ENCODE data around the gene UBE3C.
A peak's percentile ranks its signal among the peaks of the same experiment; 100 is the strongest.

Gene UBE3C

DNA sequence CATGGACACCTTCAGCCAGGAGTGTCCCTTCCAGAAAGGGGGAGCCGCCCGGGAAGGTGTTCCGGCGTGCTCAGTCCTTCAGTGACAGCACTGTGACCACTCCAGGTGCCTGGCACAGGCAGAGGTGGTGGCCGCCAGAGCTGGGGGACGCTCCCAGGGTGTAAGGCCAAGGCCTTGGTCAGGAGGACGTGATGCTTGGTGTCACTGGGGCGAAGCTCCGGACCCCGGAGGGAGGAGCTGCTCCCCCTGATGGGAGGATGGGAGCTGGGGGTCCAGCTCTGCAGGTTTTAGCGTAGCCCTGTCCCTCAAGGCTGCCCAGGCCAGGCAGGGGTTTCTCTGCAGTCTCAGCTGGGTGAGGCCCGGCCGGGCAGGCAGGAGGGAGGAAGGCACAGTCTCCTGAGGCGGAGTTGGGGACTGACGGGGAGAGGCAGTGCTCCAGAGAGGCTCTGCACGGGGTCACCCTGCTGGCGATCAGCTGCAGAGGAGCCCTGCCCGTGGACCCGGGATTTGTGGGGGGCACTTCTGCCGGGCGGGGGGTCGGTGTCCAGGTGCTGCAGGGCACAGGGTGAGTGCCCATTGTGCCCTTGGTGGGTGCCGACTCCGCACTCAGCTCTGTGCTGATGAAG lies 141.6 kb downstream of the UBE3C start:
- intact Hi-C loops (cut with DNase I) = no loop called here
- DNase-seq = peak in 1 of 10 donors; percentile 84

GRCh38 chr7:157281221-157281998 lies 142.7 kb downstream of the UBE3C start:
- intact Hi-C loops (cut with DNase I) = no loop called here
- peak in 1 of 10 donors; percentile 71 for DNase-seq

DNA sequence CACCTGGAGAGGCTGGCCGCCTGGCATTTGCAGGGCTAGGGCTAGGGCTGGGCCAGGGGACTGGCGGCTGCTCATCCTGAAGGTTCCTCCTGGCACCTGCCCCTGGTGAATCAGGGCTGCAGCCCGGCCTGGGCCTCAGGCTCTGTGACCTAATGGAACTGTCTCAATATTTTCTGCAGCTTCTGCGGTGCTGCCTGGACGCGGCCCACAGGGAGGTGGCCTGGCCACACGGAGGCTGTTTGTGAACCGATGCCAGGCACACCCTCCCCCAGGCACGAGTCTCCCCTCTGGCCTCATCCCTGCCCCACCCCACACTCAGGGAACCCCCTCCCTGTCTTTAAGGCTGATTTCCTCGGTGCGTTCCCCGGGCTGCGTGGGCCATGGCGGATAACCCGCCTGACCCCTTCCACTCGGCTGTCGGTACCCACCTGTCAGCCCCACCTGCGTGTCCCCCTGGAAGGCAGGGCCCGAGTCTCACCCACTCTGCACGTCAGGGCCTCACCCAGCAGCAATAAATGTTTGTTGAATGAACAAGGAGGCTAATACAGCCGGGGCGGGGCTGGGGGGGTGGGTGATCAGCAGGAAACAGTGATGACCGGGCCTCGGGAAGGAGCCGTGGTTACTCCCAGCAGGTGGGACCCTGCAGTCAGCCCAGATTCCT lies 143.5 kb downstream of the UBE3C start:
- intact Hi-C loops (cut with DNase I) = no loop called here
- peak in 2 of 10 donors; percentile 36 to 79 for DNase-seq

DNA sequence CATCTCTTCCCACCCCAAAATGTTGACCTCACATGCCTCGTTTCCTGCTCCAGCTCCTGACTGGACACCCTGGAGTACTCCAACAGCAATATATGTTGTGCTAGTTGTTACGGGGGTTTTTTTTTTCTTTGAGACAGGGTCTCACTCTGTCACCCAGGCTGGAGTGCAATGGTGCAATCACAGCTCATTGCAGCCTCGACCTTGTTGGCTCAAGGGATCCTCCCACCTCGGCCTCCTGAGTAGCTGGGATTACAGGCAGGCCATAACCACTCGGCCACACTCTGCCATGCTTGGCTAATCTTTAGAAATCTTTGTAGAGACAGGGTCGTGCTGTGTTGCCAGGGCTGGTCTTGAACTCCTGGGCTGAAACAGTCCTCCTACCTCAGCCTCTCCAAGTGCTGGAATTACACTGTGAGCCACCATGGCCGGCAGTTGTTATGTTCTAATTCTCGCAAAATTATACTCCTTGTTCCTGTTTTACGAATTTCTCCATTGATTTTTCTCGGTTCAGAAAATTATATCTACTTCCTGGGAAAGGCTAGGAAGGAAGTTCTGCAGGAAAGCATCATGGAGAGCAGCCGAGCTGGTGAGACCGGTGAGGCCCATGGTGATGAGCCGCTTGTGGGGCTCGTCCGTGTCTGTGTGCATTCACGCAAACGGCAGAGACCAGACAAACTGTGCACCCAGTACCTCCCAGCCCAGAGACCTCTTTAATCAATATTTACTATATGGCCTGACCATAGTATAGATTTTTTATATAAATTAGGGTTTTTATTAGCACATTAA lies 145.7 kb downstream of the UBE3C start:
- peak in 2 of 10 donors; percentile 15 to 29 for DNase-seq
- intact Hi-C loops (cut with DNase I) = no loop called here

DNA sequence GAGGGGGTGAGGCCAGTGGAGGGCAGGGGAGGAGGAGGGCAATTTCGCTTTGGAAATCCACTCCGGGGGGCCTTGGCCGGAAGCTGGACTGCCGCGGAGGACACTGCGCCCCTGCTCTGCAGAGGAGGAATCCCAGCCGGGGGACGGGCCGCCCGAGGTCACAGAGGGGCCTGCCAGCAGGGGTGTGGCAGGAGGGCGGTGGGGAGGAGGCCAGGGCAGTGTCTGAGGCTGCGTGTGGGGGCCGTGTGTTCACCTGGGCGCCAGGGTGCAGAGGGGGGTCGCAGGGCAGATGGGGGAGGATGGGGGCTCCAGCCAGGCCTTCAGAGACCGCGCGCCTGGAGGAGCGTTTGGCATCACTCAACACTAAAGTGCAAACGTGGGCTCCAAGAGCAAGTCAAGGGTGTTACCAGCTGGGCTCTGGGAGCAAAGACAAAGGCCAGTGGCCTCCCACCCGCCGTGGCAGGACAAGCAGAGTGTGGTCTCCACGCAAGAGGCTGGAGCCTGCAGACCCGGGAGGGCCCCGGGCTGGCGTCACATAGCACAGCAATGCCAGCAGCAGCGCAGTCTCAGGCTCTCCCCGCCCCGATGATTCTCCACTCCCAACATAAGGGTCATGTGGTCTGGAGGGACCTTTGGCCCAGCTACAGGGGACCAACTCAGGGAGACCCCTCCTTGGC lies 152.8 kb downstream of the UBE3C start:
- no peak for DNase-seq
- intact Hi-C loops (cut with DNase I) = no loop called here

GRCh38 chr7:157292258-157292657 lies 153.5 kb downstream of the UBE3C start:
- no peak for DNase-seq
- intact Hi-C loops (cut with DNase I) = no loop called here

GRCh38 chr7:157292770-157293412 lies 154.2 kb downstream of the UBE3C start:
- DNase-seq = no peak
- intact Hi-C loops (cut with DNase I) = no loop called here

DNA sequence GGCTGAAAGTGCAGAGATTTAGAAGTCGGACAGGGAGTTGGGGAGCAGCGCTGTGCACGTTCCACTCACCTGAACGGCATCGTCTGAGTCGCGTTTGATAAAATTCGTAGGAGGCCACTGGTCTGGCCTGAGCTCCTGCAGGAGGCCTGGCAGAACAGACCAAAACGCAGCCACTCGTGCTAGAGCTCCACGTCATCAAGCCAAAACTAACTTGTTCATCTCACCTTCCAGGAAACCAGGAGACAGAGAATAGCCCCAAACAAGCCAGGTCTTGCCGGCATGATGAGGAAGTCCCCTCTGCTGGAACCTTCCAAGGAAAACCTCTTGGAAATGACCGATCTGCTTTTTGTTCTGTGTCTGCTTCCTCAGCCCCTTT lies 154.7 kb downstream of the UBE3C start:
- no peak for DNase-seq
- intact Hi-C loops (cut with DNase I) = no loop called here

DNA sequence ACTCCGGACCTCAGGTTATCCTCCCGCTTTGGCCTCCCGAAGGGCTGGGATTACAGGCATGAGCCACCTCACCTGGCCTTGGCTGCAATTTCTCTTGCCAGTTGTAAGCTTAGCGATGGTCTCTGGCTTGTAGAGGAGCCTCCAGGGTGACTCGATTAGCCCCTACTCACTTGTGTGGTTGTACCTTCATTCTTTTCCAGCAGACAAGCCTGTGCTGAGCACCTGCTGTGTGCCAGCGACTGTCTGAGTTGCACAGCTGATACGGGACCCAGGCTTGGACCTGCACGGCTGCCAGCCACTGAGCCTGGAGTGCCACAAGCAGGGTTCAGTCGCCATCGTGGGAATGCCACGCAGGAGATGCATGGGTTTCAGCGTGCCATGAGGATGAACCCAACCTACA lies 156.0 kb downstream of the UBE3C start:
- DNase-seq = no peak
- intact Hi-C loops (cut with DNase I) = no loop called here

GRCh38 chr7:157295338-157295737 lies 156.6 kb downstream of the UBE3C start:
- intact Hi-C loops (cut with DNase I) = no loop called here
- DNase-seq = no peak

GRCh38 chr7:157297185-157297584 lies 158.5 kb downstream of the UBE3C start:
- DNase-seq = no peak
- intact Hi-C loops (cut with DNase I) = no loop called here

GRCh38 chr7:157299317-157299612 lies 160.5 kb downstream of the UBE3C start:
- intact Hi-C loops (cut with DNase I) = no loop called here
- DNase-seq = no peak

- intact Hi-C loops (cut with DNase I) = no loop called here
- no peak for DNase-seq
Observed at GRCh38 chr7:157299613-157300368, 161.1 kb downstream of the UBE3C start.

DNA sequence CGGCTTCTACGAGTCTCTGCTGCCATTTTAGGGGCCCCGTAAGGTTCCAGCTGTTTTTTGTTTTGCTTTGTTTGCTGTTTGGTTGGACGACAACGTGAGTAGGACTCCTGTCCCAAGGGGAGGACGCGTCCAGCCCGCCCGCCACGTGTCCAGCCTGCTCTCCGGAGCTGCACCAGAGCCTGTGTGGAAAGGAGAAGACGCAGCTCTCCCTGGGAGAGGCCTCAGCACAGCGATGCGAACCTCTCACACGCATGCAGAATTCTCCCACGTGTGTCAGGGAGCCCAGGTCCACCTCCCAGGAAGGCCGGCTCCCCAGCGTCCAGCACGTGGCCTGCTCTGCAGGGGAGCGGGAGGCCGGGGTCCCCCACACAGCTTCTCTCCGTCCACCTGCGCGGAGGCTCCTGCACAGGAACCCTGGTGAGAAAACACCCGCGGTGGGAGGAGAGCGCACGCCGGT lies 161.7 kb downstream of the UBE3C start:
- intact Hi-C loops (cut with DNase I) = no loop called here
- no peak for DNase-seq

- no peak for DNase-seq
- intact Hi-C loops (cut with DNase I) = no loop called here
Observed at GRCh38 chr7:157301610-157302120, 162.9 kb downstream of the UBE3C start.

- intact Hi-C loops (cut with DNase I) = no loop called here
- no peak for DNase-seq
Observed at GRCh38 chr7:157306846-157307838, 168.4 kb downstream of the UBE3C start.

DNA sequence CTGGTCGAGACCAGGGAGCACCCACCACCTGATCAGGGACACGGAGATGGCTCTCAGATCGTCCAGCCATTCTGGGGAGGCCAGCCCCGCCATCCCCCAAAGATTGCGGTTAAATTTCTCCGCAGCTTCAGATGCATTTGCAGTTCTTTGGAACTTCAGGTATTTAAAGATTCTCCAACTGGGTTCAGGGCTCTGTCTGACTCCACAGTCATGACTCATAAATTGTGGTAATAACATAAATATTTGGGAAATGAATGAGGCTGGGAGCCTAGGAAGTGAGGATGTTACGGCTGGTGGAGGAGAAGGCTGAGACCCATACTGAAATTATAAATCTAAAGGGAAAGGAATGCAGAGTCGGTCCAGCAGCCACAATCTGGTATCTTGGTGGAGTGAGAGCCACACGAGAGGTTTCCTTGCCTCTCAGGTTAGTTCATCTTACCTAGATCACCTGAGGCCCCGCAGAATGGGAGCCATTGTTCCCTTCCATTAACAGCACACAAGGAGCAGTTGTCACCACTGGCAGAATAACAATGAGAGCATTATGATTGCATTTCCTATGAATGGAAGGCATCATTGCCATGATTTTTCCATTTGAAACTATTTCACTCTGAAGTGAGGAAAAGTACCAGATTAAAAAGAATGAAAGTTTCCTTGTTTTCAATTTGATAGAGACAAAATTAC lies 171.4 kb downstream of the UBE3C start:
- peak in 2 of 10 donors; percentile 35 to 38 for DNase-seq
- intact Hi-C loops (cut with DNase I) = no loop called here

Measured in posterior cingulate gyrus (tissue), 11 donors.